MM.1S (cell line): ENCODE measurements around the gene ADAMTSL1.

Experiments
- DNase-seq: peaks from one replicate; pipeline ENCODE4 v3.0.0-alpha.2; 2015
- H2AFZ ChIP-seq: fragments of 300-600 bp; sonication (generic); 2 replicates; pipeline ENCODE4 v1.6.0; 2016; ENCODE audit warnings: antibody characterized with exemption, low read length
- H3F3A ChIP-seq: fragments of 300-600 bp; sonication (generic); 2 replicates; pipeline ENCODE4 v1.6.1; 2016; ENCODE audit warnings: mild to moderate bottlenecking, antibody characterized with exemption, low read length, moderate library complexity, mixed read lengths; ENCODE audit not compliant: insufficient read depth
- H3K27ac ChIP-seq: fragments of 300-600 bp; sonication (generic); 2 replicates; pipeline ENCODE4 v1.5.1; 2016; ENCODE audit warnings: mild to moderate bottlenecking, low read length
- H3K27me3 ChIP-seq: fragments of 300-600 bp; sonication (generic); replicated peaks from 2 replicates; pipeline ENCODE4 v1.6.0; 2016; ENCODE audit warnings: low read length; ENCODE audit not compliant: insufficient read depth
- H3K36me3 ChIP-seq: fragments of 300-600 bp; sonication (generic); replicated peaks from 2 replicates; pipeline ENCODE4 v1.6.1; 2016; ENCODE audit warnings: mild to moderate bottlenecking, low read length, mixed read lengths; ENCODE audit not compliant: insufficient read depth
- H3K4me1 ChIP-seq: fragments of 300-600 bp; sonication (generic); 2 replicates; pipeline ENCODE4 v1.6.1; 2016; ENCODE audit warnings: low read length, mixed read lengths
- H3K4me2 ChIP-seq: fragments of 300-600 bp; sonication (generic); 2 replicates; pipeline ENCODE4 v1.6.0; 2016; ENCODE audit warnings: low read depth, low read length
- H3K4me3 ChIP-seq: fragments of 300-600 bp; sonication (generic); 2 replicates; pipeline ENCODE4 v1.5.1; 2016; ENCODE audit warnings: low read length, mixed read lengths
- H3K79me2 ChIP-seq: fragments of 300-600 bp; sonication (generic); 2 replicates; pipeline ENCODE4 v1.6.1; 2016; ENCODE audit warnings: mixed run types, low read length, mixed read lengths
- H3K9ac ChIP-seq: fragments of 300-600 bp; sonication (generic); 2 replicates; pipeline ENCODE4 v1.6.1; 2016; ENCODE audit warnings: low read length, mixed read lengths
- H3K9me2 ChIP-seq: fragments of 300-600 bp; sonication (generic); replicated peaks from 2 replicates; pipeline ENCODE4 v1.6.1; 2016; ENCODE audit warnings: mild to moderate bottlenecking, low read length, mixed read lengths; ENCODE audit not compliant: insufficient read depth
- H3K9me3 ChIP-seq: fragments of 300-600 bp; sonication (generic); replicated peaks from 2 replicates; pipeline ENCODE4 v1.6.1; 2016; ENCODE audit warnings: mild to moderate bottlenecking, low read length, mixed read lengths; ENCODE audit not compliant: insufficient read depth
- H4K20me1 ChIP-seq: fragments of 300-600 bp; sonication (generic); 2 replicates; pipeline ENCODE4 v1.6.1; 2016; ENCODE audit warnings: mild to moderate bottlenecking, low read length, moderate library complexity, mixed read lengths; ENCODE audit not compliant: insufficient read depth
- EZH2 ChIP-seq: fragments of 300-600 bp; sonication (generic); optimal IDR thresholded peaks from 2 replicates; pipeline ENCODE3; 2017; ENCODE audit warnings: low read depth, mild to moderate bottlenecking, antibody characterized with exemption, low read length, mixed read lengths
- EZH2phosphoT487 ChIP-seq: fragments of 300-600 bp; sonication (generic); IDR thresholded peaks from 2 replicates; pipeline ENCODE4 v1.6.1; 2018; ENCODE audit warnings: antibody characterized with exemption, low read length
- TF ChIP-seq, protein P1 (sequence below): fragments of 300-600 bp; sonication (generic); IDR thresholded peaks from 2 replicates; pipeline ENCODE4 v1.5.1; 2016; ENCODE audit warnings: antibody characterized with exemption, low read length, mixed read lengths

Gene ADAMTSL1

DNA sequence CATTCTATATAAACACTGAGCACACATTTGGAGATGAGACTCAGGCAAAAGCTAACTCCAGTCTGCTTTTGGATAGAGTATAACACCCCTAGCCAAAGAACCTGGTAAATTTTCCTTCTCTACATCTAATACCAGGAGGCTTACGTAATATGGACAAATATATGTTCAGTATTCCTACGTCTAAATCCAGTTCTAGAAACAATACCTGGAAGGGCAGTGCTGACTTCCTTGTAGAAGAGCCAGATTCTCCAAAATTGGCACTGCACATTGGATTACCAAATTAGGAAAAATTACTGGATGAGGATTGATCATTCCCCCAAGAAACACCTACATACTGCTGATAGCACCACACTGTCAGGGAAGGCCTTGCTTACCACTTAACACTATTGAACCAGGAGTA, 311.7 kb downstream of the ADAMTSL1 start:
- Histone ChIP-seq H3K4me2 (no peak overlapping the region), H3K9me2 (no peaks in the 10 kb centered on the region), H3K9me3 (no peaks in the 10 kb centered on the region), H2AFZ (no peak overlapping the region), H3K36me3 (no peaks in the 10 kb centered on the region), H3K9ac (no peak overlapping the region), H3K4me3 (no peak overlapping the region), H3K4me1 (no peaks in the 10 kb centered on the region), H3F3A (no peaks in the 10 kb centered on the region), H3K27me3 (no peaks in the 10 kb centered on the region), H4K20me1 (no peaks in the 10 kb centered on the region), H3K27ac (no peak overlapping the region), H3K79me2 (no peaks in the 10 kb centered on the region)
- TF ChIP-seq EZH2 (no peak), EZH2phosphoT487 (no peak)
- TF ChIP-seq, protein P1, sequence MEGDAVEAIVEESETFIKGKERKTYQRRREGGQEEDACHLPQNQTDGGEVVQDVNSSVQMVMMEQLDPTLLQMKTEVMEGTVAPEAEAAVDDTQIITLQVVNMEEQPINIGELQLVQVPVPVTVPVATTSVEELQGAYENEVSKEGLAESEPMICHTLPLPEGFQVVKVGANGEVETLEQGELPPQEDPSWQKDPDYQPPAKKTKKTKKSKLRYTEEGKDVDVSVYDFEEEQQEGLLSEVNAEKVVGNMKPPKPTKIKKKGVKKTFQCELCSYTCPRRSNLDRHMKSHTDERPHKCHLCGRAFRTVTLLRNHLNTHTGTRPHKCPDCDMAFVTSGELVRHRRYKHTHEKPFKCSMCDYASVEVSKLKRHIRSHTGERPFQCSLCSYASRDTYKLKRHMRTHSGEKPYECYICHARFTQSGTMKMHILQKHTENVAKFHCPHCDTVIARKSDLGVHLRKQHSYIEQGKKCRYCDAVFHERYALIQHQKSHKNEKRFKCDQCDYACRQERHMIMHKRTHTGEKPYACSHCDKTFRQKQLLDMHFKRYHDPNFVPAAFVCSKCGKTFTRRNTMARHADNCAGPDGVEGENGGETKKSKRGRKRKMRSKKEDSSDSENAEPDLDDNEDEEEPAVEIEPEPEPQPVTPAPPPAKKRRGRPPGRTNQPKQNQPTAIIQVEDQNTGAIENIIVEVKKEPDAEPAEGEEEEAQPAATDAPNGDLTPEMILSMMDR = no peak
- no peak for DNase-seq

DNA sequence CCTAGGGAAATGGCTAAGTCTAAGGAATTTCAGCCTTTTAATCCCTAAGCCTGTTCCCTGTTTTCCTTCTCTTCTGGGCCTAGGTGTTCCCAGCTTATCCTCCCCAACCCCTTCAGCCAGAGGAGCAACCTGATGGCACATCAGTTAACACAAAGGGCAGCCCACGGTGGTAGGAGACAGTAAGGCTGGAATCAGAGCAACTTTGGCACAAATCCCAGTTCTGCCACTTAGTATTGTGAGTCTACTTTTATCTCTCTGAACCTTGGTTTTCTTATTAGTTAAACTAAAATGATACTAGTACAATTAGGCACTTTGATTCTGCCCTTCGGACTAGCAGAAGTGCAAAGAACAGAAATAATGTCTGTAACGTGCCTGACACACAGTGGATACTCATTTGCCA, 312.2 kb downstream of the ADAMTSL1 start:
- Histone ChIP-seq H3K9me2 (no peaks in the 10 kb centered on the region), H3K4me1 (no peaks in the 10 kb centered on the region), H3K9me3 (no peaks in the 10 kb centered on the region), H2AFZ (no peak overlapping the region), H3K36me3 (no peaks in the 10 kb centered on the region), H3K4me2 (no peak overlapping the region), H3K27me3 (no peaks in the 10 kb centered on the region), H3K4me3 (no peak overlapping the region), H4K20me1 (no peaks in the 10 kb centered on the region), H3F3A (no peaks in the 10 kb centered on the region), H3K79me2 (no peaks in the 10 kb centered on the region), H3K9ac (no peak overlapping the region), H3K27ac (no peak overlapping the region)
- TF ChIP-seq EZH2 (no peak), EZH2phosphoT487 (no peak)
- TF ChIP-seq, protein P1 = no peak
- DNase-seq = no peak

DNA sequence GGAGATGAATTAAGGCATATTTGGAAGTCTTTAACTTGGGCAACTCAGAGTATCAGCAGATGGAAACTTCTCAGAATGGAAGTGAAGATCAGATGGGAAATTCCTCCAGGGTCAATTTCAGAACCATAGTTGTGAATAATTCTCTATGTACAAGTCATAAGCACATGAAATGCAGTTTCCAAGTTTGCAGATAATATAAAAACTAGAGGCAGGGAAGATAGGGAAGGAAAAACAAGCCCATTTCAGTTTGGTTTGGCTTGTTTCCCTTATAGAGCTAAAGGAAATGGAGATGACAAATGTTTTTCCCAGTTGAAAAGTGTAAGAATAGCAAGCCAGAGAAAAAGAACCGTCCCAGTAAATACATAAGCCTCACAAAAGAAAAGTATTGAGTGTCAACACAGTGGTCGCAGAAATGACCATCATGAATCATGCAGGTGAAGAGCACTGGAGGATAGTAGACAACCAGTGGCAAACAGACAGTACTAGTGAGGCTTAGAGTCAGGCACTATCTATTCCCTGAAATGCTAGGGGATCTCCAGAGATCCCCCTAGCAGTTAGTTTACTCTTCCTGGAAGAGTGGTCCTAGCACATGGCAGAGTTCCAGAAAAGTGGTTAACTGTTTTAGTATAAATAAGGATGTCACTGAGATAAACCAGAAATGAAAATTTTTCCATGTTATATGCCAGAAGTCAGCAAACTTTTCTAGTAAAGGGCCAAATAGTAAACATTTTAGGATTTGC, 313.1 kb downstream of the ADAMTSL1 start:
- Histone ChIP-seq H3F3A (no peaks in the 10 kb centered on the region), H3K4me3 (no peak overlapping the region)
- DNase-seq = no peak

More for the DNA sequence above, 313.1 kb downstream of the ADAMTSL1 start:
- no peaks in the 10 kb centered on the region for H3K9me2 ChIP-seq
- no peaks in the 10 kb centered on the region for H3K9me3 ChIP-seq
- H3K79me2 ChIP-seq = no peaks in the 10 kb centered on the region
- no peak overlapping the region for H2AFZ ChIP-seq
- no peaks in the 10 kb centered on the region for H3K36me3 ChIP-seq
- no peaks in the 10 kb centered on the region for H3K27me3 ChIP-seq
- no peaks in the 10 kb centered on the region for H3K4me1 ChIP-seq
- no peaks in the 10 kb centered on the region for H4K20me1 ChIP-seq
- no peak overlapping the region for H3K9ac ChIP-seq
- H3K4me2 ChIP-seq = no peak overlapping the region
- no peak for TF ChIP-seq EZH2
- TF ChIP-seq, protein P1 = no peak
- no peak for TF ChIP-seq EZH2phosphoT487
- H3K27ac ChIP-seq = no peak overlapping the region
